Retinal pigment epithelial cell (primary cell): ENCODE results near the gene ZNF550.

Source experiments
- DNase-seq: peaks from one replicate; pipeline ENCODE4 v3.0.0-alpha.2; 2010; ENCODE audit warnings: low read depth
- H3K4me3 ChIP-seq: 2 replicates; pipeline ENCODE4 v1.5.1; 2011; ENCODE audit warnings: mild to moderate bottlenecking, low read length, control low read depth, moderate library complexity
- TF ChIP-seq, protein P1 (sequence below): conservative IDR thresholded peaks from 2 replicates; pipeline ENCODE4 v1.5.1; 2011; ENCODE audit warnings: low read depth, low read length, control low read depth, inconsistent platforms

The ZNF550 gene

DNA sequence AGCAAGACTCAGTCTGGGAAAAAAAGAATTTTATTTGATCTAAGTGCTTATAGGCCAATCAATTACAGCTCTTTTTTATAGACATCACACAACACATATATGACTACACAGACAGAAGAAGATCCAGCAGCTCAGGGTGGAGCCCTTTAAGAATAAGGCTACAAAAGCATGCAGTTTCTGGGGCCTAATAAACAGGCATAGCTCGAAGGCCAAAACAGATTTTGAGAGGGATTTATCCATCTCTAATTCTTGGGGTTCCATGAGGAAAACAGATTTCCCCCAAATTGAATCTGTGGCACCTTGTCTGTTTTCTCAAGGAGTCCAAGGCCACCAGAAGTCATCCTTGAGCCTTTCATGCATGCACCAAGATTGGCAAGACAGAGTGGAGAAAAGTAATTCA is 3.9 kb upstream of the ZNF550 start:
- no peak overlapping the region for H3K4me3 ChIP-seq
- no peak for DNase-seq
- TF ChIP-seq, protein P1, sequence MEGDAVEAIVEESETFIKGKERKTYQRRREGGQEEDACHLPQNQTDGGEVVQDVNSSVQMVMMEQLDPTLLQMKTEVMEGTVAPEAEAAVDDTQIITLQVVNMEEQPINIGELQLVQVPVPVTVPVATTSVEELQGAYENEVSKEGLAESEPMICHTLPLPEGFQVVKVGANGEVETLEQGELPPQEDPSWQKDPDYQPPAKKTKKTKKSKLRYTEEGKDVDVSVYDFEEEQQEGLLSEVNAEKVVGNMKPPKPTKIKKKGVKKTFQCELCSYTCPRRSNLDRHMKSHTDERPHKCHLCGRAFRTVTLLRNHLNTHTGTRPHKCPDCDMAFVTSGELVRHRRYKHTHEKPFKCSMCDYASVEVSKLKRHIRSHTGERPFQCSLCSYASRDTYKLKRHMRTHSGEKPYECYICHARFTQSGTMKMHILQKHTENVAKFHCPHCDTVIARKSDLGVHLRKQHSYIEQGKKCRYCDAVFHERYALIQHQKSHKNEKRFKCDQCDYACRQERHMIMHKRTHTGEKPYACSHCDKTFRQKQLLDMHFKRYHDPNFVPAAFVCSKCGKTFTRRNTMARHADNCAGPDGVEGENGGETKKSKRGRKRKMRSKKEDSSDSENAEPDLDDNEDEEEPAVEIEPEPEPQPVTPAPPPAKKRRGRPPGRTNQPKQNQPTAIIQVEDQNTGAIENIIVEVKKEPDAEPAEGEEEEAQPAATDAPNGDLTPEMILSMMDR: no peak

DNA sequence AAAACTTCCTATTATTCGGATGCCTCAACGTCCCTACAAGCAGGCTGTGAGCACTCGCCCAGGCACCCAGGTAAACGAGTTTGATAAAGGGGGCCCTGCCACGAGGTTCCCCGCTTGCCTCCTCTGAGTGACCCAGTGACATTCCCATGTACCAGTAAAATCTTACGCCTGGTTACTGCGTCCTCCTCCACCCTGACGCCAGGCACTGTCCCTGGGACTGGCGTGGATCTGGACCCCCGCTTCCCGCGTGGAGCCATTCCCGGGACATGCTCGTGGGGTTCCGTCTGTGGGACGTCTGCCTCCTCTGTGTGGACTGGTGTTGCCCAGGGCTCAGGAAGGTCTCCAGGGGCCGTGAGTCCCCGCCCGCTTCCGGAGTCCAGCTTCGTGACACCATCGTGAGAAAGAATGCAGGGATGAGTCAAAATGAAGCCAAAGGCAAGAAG is 407 bp upstream of the ZNF550 start:
- no peak for DNase-seq
- TF ChIP-seq, protein P1: no peak
- H3K4me3 ChIP-seq: peak overlapping the region; percentile 92

DNA sequence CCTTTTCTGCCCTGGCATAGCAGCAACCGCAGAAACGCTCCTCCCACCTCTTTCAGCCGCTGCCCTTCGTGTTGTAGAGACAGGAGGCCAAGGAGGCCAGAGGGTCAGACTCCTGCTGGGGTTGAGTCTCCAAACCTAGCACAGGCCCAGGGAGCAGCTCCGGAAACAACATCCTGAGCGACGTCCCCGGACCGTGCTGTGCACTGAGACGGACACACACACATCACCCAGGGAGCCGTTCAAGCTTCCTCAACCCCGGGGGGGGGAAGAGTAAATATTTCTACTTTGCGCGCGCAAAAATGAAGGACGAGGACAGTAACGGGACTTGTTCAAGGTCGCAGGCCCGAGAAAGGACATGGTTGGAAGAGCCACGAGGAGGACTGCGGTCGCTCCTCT is 657 bp downstream of the ZNF550 start:
- TF ChIP-seq, protein P1: no peak
- no peak for DNase-seq

GRCh38 chr19:57558525-57558924 is 1.1 kb downstream of the ZNF550 start:
- TF ChIP-seq, protein P1: peak; percentile 38
- H3K4me3 ChIP-seq: peak overlapping the region; percentile 92
- DNase-seq: no peak

More for the DNA sequence above, 657 bp downstream of the ZNF550 start:
- H3K4me3 ChIP-seq: peak overlapping the region; percentile 92

DNA sequence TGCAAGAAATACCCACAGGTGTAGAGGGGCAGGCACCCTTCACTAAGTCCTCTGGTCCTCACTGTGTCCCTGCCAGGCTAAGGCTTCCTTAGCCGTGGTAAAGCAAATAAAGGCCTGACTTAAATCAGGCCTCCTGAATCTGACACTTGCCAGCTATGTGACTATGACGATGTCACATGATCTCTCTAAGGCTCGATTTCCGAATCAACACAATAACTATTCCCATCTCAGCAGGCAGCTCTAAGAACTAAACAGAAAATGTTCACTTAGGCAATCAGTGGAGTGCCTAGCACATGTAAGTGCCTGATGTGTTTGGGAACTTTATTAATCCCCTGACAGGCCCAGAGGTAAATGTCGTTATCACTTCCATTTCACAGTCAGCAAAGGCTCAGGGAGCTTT is 2.0 kb downstream of the ZNF550 start:
- no peak for DNase-seq
- no peak overlapping the region for H3K4me3 ChIP-seq
- TF ChIP-seq, protein P1: no peak

- TF ChIP-seq, protein P1: no peak
- H3K4me3 ChIP-seq: no peak overlapping the region
- no peak for DNase-seq
Observed at GRCh38 chr19:57552432-57552831, 7.2 kb downstream of the ZNF550 start.

DNA sequence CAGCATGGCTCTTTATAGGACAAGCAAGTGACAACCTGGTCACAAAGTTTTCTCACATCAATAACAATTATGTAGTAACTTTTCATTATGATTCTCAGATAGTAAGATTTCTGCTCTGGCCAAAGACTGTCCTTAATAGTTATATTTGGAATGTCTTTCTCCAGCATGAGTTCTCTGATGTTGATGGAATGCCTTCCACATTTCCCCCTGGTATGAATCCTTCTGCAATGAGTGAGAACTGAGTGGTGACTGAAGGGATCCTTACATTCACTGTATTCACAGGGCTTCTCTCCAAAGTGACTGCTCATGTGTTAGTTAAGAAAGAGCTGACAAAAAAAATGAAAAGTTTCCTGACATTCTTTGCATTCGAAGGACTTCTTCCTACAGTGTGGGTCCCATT is 13.2 kb downstream of the ZNF550 start:
- no peak for DNase-seq
- no peak overlapping the region for H3K4me3 ChIP-seq

More for the DNA sequence above, 13.2 kb downstream of the ZNF550 start:
- TF ChIP-seq, protein P1: no peak
